Measurements from ENCODE around the gene ACP2.

ACP2 gene

DNA sequence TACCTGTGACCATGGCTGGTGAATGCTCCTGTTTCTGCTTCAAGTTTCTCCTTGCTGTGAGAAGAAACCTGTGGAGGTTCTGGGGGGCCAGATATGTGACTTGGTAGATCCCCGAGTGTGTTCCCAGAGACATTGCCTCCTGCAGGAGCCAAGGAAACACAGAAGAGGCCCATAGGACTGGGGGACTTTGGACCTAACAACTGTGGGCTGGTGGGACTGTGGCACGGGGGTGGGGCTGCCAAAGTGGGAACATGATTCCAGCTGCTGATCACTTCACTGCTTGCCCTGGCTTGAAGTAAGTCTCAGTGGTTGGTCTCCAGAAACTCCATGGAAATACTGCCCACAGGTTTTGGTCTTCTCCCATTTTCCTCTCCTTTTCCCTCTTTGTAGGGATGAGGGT is 5.0 kb upstream of the ACP2 start:
- DNase-seq: no peak
- TF ChIP-seq, protein P1, sequence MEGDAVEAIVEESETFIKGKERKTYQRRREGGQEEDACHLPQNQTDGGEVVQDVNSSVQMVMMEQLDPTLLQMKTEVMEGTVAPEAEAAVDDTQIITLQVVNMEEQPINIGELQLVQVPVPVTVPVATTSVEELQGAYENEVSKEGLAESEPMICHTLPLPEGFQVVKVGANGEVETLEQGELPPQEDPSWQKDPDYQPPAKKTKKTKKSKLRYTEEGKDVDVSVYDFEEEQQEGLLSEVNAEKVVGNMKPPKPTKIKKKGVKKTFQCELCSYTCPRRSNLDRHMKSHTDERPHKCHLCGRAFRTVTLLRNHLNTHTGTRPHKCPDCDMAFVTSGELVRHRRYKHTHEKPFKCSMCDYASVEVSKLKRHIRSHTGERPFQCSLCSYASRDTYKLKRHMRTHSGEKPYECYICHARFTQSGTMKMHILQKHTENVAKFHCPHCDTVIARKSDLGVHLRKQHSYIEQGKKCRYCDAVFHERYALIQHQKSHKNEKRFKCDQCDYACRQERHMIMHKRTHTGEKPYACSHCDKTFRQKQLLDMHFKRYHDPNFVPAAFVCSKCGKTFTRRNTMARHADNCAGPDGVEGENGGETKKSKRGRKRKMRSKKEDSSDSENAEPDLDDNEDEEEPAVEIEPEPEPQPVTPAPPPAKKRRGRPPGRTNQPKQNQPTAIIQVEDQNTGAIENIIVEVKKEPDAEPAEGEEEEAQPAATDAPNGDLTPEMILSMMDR (IDR thresholded peaks at IDR 0.05; ENCODE audit: low read depth, low read length, missing control alignments): no peak
- H3K27ac ChIP-seq: no peak overlapping the region
- no peaks in the 10 kb centered on the region for H3K27me3 ChIP-seq (replicated peaks)
- H3K36me3 ChIP-seq (replicated peaks): no peaks in the 10 kb centered on the region
- in situ Hi-C loops (cut with HindIII; ENCODE audit: low pct_ligation_motif_present, low sequenced_read_pairs): no loop called here
- H3K4me3 ChIP-seq (ENCODE audit: low read depth, low read length): no peak overlapping the region

DNA sequence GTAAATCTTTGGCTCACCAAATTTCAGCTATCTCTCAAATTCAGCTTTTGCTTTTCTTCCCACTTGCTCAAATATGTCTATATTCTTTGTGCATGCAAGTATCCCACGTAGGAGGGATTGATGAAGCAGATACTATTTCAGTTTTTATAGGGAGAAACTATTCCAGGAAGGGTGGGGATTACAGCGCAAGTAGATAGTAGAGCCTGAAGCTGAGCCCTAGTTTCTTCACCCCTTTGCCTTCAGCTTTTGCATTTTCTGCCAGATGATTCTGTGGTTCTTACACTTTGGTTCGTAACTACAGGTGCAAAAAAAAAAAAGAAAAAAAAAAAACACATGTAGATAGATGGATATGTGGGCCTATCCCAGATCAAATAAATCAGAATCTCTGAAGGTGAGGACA is 3.1 kb upstream of the ACP2 start:
- Histone ChIP-seq H3K27me3 (replicated peaks) (no peaks in the 10 kb centered on the region), H3K27ac (no peak overlapping the region), H3K4me3 (ENCODE audit: low read depth, low read length) (no peak overlapping the region), H3K36me3 (replicated peaks) (no peaks in the 10 kb centered on the region)
- DNase-seq: no peak
- in situ Hi-C loops (cut with HindIII; ENCODE audit: low pct_ligation_motif_present, low sequenced_read_pairs): no loop called here
- TF ChIP-seq, protein P1 (IDR thresholded peaks at IDR 0.05; ENCODE audit: low read depth, low read length, missing control alignments): no peak

DNA sequence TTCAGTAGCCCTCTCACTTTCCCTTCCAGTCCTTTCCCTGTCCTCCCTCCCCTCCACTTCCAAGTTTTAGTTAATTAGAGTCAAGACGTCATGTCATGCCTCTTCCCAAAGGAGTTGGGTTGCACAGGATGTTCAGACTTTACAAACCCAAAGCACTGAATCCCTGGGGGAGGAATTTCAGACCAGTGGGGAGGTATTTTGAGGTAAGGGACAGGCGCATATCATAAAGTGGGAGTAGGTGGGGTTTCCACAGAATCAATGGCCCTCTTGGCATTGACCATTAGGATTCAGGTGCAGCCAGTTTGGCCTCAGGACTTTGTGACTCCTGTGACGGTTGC is 733 bp upstream of the ACP2 start:
- H3K27me3 ChIP-seq (replicated peaks): no peaks in the 10 kb centered on the region
- peak overlapping the region; percentile 94 for H3K27ac ChIP-seq
- in situ Hi-C loops (cut with HindIII; ENCODE audit: low pct_ligation_motif_present, low sequenced_read_pairs): no loop called here
- DNase-seq: no peak
- TF ChIP-seq, protein P1 (IDR thresholded peaks at IDR 0.05; ENCODE audit: low read depth, low read length, missing control alignments): no peak
- peaks cover 10% of the 10 kb centered on the region for H3K36me3 ChIP-seq (replicated peaks)
- peak overlapping the region; percentile 97 for H3K4me3 ChIP-seq (ENCODE audit: low read depth, low read length)

- TF ChIP-seq, protein P1 (IDR thresholded peaks at IDR 0.05; ENCODE audit: low read depth, low read length, missing control alignments): no peak
- Histone ChIP-seq H3K27me3 (replicated peaks) (no peaks in the 10 kb centered on the region), H3K36me3 (replicated peaks) (peaks cover 19% of the 10 kb centered on the region), H3K4me3 (ENCODE audit: low read depth, low read length) (peak overlapping the region; percentile 97), H3K27ac (peak overlapping the region; percentile 94)
- no peak for DNase-seq
- in situ Hi-C loops (cut with HindIII; ENCODE audit: low pct_ligation_motif_present, low sequenced_read_pairs): no loop called here
Observed at GRCh38 chr11:47248304-47248663, 330 bp downstream of the ACP2 start.

DNA sequence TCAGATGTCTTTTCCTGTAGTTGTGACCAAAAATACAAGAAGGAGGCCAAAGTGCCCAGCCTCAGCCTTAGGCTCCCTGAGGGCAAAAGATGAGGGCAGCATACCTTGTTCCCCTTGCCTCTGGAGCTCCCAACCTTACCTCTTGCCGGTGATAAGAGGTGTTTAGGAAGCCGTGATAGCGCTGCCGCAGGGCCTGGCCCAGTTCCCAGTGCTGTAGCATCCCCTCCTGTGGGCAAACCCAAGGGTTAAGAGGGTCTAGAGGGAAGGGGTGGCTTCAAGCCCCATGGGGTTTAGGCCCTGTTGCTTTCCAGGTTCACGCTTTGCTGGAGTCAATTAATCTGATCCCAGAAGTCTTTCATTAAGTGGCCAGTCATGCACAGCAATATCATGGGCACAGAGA is 1.1 kb downstream of the ACP2 start:
- Histone ChIP-seq H3K4me3 (ENCODE audit: low read depth, low read length) (no peak overlapping the region), H3K27me3 (replicated peaks) (no peaks in the 10 kb centered on the region), H3K27ac (no peak overlapping the region), H3K36me3 (replicated peaks) (peaks cover 25% of the 10 kb centered on the region)
- in situ Hi-C loops (cut with HindIII; ENCODE audit: low pct_ligation_motif_present, low sequenced_read_pairs): no loop called here
- DNase-seq: no peak
- TF ChIP-seq, protein P1 (IDR thresholded peaks at IDR 0.05; ENCODE audit: low read depth, low read length, missing control alignments): no peak

DNA sequence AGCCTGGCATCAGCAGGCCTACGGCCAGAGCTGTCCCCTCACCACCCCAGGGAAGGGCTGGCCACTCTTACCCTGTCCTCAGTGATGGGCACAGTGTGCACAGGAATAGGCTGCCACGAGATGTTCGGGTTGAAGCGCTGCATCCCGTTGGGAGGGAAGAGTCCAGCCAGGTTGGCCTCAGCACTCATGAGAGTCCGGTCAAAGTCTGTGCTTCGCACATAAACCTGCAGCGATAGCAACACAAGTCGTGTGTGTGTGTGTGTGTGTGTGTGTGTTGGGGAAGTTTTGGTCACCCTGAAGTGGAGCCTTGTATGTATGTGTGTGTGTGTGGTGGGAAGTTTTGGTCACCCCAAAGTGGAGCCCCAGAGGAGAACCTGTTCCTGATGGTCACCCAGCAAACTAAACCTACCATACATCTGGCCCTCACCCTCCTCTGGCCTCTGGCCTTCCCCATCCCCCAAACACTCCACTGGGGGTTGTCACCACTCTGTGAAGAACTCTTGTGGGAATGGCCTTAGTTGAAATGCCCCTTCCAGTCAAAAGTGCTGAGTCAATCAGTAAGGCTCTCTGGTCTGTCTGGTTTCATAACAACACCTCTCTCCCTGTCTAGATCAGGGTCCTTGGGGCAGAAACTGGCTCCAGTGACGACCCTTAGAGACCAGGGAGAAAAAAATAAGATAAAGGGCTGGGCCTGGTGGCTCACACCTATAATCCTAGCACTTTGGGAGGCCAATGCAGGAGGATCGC is 2.8 kb downstream of the ACP2 start:
- H3K4me3 ChIP-seq (ENCODE audit: low read depth, low read length): no peak overlapping the region
- DNase-seq: no peak
- peaks cover 38% of the 10 kb centered on the region for H3K36me3 ChIP-seq (replicated peaks)
- no peaks in the 10 kb centered on the region for H3K27me3 ChIP-seq (replicated peaks)
- in situ Hi-C loops (cut with HindIII; ENCODE audit: low pct_ligation_motif_present, low sequenced_read_pairs): no loop called here
- no peak overlapping the region for H3K27ac ChIP-seq
- TF ChIP-seq, protein P1 (IDR thresholded peaks at IDR 0.05; ENCODE audit: low read depth, low read length, missing control alignments): no peak

All from brain microvascular endothelial cell (primary cell).